H9 (cell line): ENCODE measurements around the gene CDC37. TPM values are rescaled to one million over a fixed set of nuclear protein-coding genes. Genes with fewer than 3 reads are reported as not detected.

Experiments used
- DNase-seq: peaks from one replicate; pipeline ENCODE4 v3.0.0-alpha.2; 2017
- H2AFZ ChIP-seq: one replicate; pipeline ENCODE4 v1.6.1; 2013; ENCODE audit warnings: mild to moderate bottlenecking, low read length, control low read depth, moderate library complexity
- H2AK5ac ChIP-seq: 2 replicates; pipeline ENCODE4 v1.6.1; 2013; ENCODE audit warnings: low read length, control low read depth, mixed read lengths; ENCODE audit not compliant: insufficient read length
- H2BK120ac ChIP-seq: one replicate; pipeline ENCODE4 v1.6.1; 2013; ENCODE audit warnings: low read depth, mild to moderate bottlenecking, low read length, control low read depth, inconsistent platforms; ENCODE audit not compliant: poor library complexity, severe bottlenecking
- H2BK12ac ChIP-seq: 2 replicates; pipeline ENCODE4 v1.6.1; 2013; ENCODE audit warnings: low read length, control low read depth, mixed read lengths, low read depth; ENCODE audit not compliant: insufficient read length
- H2BK15ac ChIP-seq: 2 replicates; pipeline ENCODE4 v1.6.1; 2013; ENCODE audit warnings: low read depth, low read length, control low read depth
- H2BK20ac ChIP-seq: one replicate; pipeline ENCODE4 v1.6.1; 2013; ENCODE audit warnings: low read depth, mild to moderate bottlenecking, low read length, control low read depth, inconsistent platforms; ENCODE audit not compliant: poor library complexity, severe bottlenecking
- H2BK5ac ChIP-seq: 2 replicates; pipeline ENCODE4 v1.6.1; 2013; ENCODE audit warnings: low read length, control low read depth, mixed read lengths; ENCODE audit not compliant: insufficient read length
- H3K14ac ChIP-seq: 2 replicates; pipeline ENCODE4 v1.6.1; 2013; ENCODE audit warnings: low read length, control low read depth; ENCODE audit not compliant: insufficient read depth
- H3K18ac ChIP-seq: 2 replicates; pipeline ENCODE4 v1.6.1; 2013; ENCODE audit warnings: low read depth, mild to moderate bottlenecking, mixed read lengths, low read length, control low read depth; ENCODE audit not compliant: insufficient read length
- H3K23ac ChIP-seq: 2 replicates; pipeline ENCODE4 v1.6.1; 2013; ENCODE audit warnings: low read length, control low read depth, mixed read lengths, low read depth; ENCODE audit not compliant: insufficient read length
- H3K23me2 ChIP-seq: 2 replicates; pipeline ENCODE4 v1.6.1; 2013; ENCODE audit warnings: low read depth, mild to moderate bottlenecking, mixed read lengths, low read length, control low read depth; ENCODE audit not compliant: insufficient read length, poor library complexity, severe bottlenecking
- H3K27ac ChIP-seq: 2 replicates; pipeline ENCODE4 v1.5.1; 2013; ENCODE audit warnings: low read length, control low read depth, mixed read lengths, low read depth; ENCODE audit not compliant: insufficient read length
- H3K27me3 ChIP-seq: 2 replicates; pipeline ENCODE4 v1.6.1; 2013; ENCODE audit warnings: low read length, control low read depth, inconsistent platforms; ENCODE audit not compliant: insufficient read depth
- H3K4ac ChIP-seq: 2 replicates; pipeline ENCODE4 v1.6.1; 2013; ENCODE audit warnings: low read depth, mild to moderate bottlenecking, control low read depth, inconsistent platforms, low read length, moderate library complexity
- H3K4me1 ChIP-seq: 2 replicates; pipeline ENCODE4 v1.6.1; 2013; ENCODE audit warnings: low read length, control low read depth, inconsistent platforms; ENCODE audit not compliant: insufficient read depth
- H3K4me2 ChIP-seq: 2 replicates; pipeline ENCODE4 v1.6.1; 2013; ENCODE audit warnings: low read length, control low read depth, mixed read lengths; ENCODE audit not compliant: insufficient read length, insufficient read depth
- H3K56ac ChIP-seq: 2 replicates; pipeline ENCODE4 v1.6.1; 2013; ENCODE audit warnings: low read depth, mild to moderate bottlenecking, mixed read lengths, low read length, control low read depth; ENCODE audit not compliant: insufficient read length
- H3K79me1 ChIP-seq: 2 replicates; pipeline ENCODE4 v1.6.1; 2013; ENCODE audit warnings: low read depth, mild to moderate bottlenecking, moderate library complexity, low read length, control low read depth, inconsistent platforms; ENCODE audit not compliant: insufficient read depth, poor library complexity, severe bottlenecking
- H3K79me2 ChIP-seq: 2 replicates; pipeline ENCODE4 v1.6.1; 2013; ENCODE audit warnings: low read length, control low read depth, inconsistent platforms; ENCODE audit not compliant: insufficient read depth
- H3K9ac ChIP-seq: 2 replicates; pipeline ENCODE4 v1.6.1; 2013; ENCODE audit warnings: low read length, control low read depth, mixed read lengths; ENCODE audit not compliant: insufficient read length; ENCODE audit errors: extremely low read depth
- H3K9me3 ChIP-seq: one replicate; pipeline ENCODE4 v1.6.1; 2013; ENCODE audit warnings: low read depth, low read length, inconsistent platforms; ENCODE audit not compliant: control insufficient read depth
- H3T11ph ChIP-seq: one replicate; pipeline ENCODE4 v1.6.1; 2013; ENCODE audit warnings: mild to moderate bottlenecking, low read length, control low read depth, inconsistent platforms
- H4K20me1 ChIP-seq: one replicate; pipeline ENCODE4 v1.6.1; 2013; ENCODE audit not compliant: control insufficient read depth, insufficient read length, insufficient read depth
- H4K5ac ChIP-seq: 2 replicates; pipeline ENCODE4 v1.6.1; 2013; ENCODE audit warnings: low read depth, mild to moderate bottlenecking, mixed read lengths, low read length, control low read depth; ENCODE audit not compliant: insufficient read length
- H4K8ac ChIP-seq: replicated peaks from 2 replicates; pipeline ENCODE4 v1.6.1; 2013; ENCODE audit warnings: low read length, control low read depth, mixed read lengths, low read depth; ENCODE audit not compliant: insufficient read length
- H4K91ac ChIP-seq: 2 replicates; pipeline ENCODE4 v1.6.1; 2013; ENCODE audit warnings: low read depth, mild to moderate bottlenecking, moderate library complexity, mixed read lengths, low read length, control low read depth; ENCODE audit not compliant: insufficient read length
- H3K27ac Mint-ChIP-seq, 3 experiments: 2 replicates in 2 of 3; 3 replicates in 1 of 3; pipeline ENCODE4 v1.8.0; 2020 to 2021; ENCODE audit warnings: mixed read lengths in 3 of 3, mild to moderate bottlenecking in 1 of 3, moderate library complexity in 1 of 3
- H3K27me3 Mint-ChIP-seq: 2 replicates; pipeline ENCODE4 v1.8.0; 2021; ENCODE audit warnings: low read depth, mild to moderate bottlenecking, moderate library complexity, mixed read lengths
- H3K36me3 Mint-ChIP-seq, 3 experiments: 2 replicates in 2 of 3; 3 replicates in 1 of 3; pipeline ENCODE4 v1.8.0; 2020 to 2021; ENCODE audit warnings: low read depth in 3 of 3, mixed read lengths in 3 of 3; ENCODE audit not compliant: insufficient read depth in 1 of 3
- H3K4me1 Mint-ChIP-seq, 2 experiments: 2 replicates each; pipeline ENCODE4 v1.8.0; 2020; ENCODE audit warnings: mixed read lengths in 2 of 2
- H3K4me3 Mint-ChIP-seq, 2 experiments: 2 replicates in 1 of 2; 3 replicates in 1 of 2; pipeline ENCODE4 v1.8.0; 2020 to 2021; ENCODE audit warnings: mild to moderate bottlenecking in 2 of 2, mixed read lengths in 2 of 2, moderate library complexity in 1 of 2
- H3K9me3 Mint-ChIP-seq, 2 experiments: 2 replicates in 1 of 2; 3 replicates in 1 of 2; pipeline ENCODE4 v1.8.0; 2020; ENCODE audit warnings: mild to moderate bottlenecking in 2 of 2, mixed read lengths in 2 of 2, moderate library complexity in 1 of 2
- CTCF ChIP-seq: fragments of 200-600 bp; sonication (generic); conservative IDR thresholded peaks from 3 replicates; pipeline ENCODE4 v1.8.0; 2021; ENCODE audit warnings: antibody characterized with exemption, mild to moderate bottlenecking
- WGBS: extraction: QIAGEN DNeasy Blood & Tissue Kit; methylation state at CpG from one replicate; pipeline ENCODE4 v1.1.7; 2013; ENCODE audit warnings: missing lambda C conversion rate, low lambda C conversion rate, mixed read lengths; ENCODE audit not compliant: insufficient read length; ENCODE audit errors: extremely low coverage; 5-methylcytosine and 5-hydroxymethylcytosine counted together
- total RNA-seq: library from RNA; stranded (reverse); gene quantifications from 2 replicates; pipeline ENCODE4 v1.2.1, GENCODE V29; 2021

The CDC37 gene
- total RNA-seq, 1 experiment from 2014 or later: 155 TPM

GRCh38 chr19:10421240-10422045, 18.1 kb upstream of the CDC37 start:
- H2AK5ac ChIP-seq: no peak overlapping the region
- Mint-ChIP-seq H3K4me3 (peak overlapping the region; percentile 52 to 73), H3K36me3 (no peaks in the 10 kb centered on the region), H3K4me1 (peaks cover 28 to 38% of the 10 kb centered on the region in 2 experiments), H3K9me3 (no peaks in the 10 kb centered on the region; a peak in 1 of 5 replicates), H3K27me3 (peaks cover 94% of the 10 kb centered on the region), H3K27ac (no peak overlapping the region; a peak in 1 of 7 replicates)
- H3K23me2 ChIP-seq: peaks cover 15% of the 10 kb centered on the region
- no peak overlapping the region for H3K56ac ChIP-seq
- H3K14ac ChIP-seq: no peak overlapping the region
- no peak overlapping the region for H3K27ac ChIP-seq
- H2BK5ac ChIP-seq: no peak overlapping the region
- H4K91ac ChIP-seq: no peak overlapping the region
- H3K4me2 ChIP-seq: no peak overlapping the region
- no peak overlapping the region for H2BK15ac ChIP-seq
- no peaks in the 10 kb centered on the region for H3K9me3 ChIP-seq
- no peaks in the 10 kb centered on the region for H3K79me1 ChIP-seq
- H2BK120ac ChIP-seq: no peak overlapping the region
- WGBS: no CpG with 5 or more reads among the region's 17 CpGs
- no peak overlapping the region for H2BK20ac ChIP-seq
- H4K5ac ChIP-seq: no peak overlapping the region
- no peak overlapping the region for H2AFZ ChIP-seq
- H3K18ac ChIP-seq: no peak overlapping the region
- H3K27me3 ChIP-seq: peaks cover 58% of the 10 kb centered on the region
- peaks cover 2% of the 10 kb centered on the region; the same call in 1 of the 2 replicates for H3K4me1 ChIP-seq
- no peak overlapping the region for H3K4ac ChIP-seq
- H3K9ac ChIP-seq: no peak overlapping the region
- peak; percentile 19; the same call in 1 of the 3 replicates for TF ChIP-seq CTCF
- H4K8ac ChIP-seq: no peak overlapping the region
- H3K79me2 ChIP-seq: no peaks in the 10 kb centered on the region
- H3T11ph ChIP-seq: no peak overlapping the region
- no peak overlapping the region for H3K23ac ChIP-seq
- no peaks in the 10 kb centered on the region for H4K20me1 ChIP-seq
- DNase-seq: no peak
- no peak overlapping the region for H2BK12ac ChIP-seq
